COLO829 (cell line): ENCODE measurements around the gene WDPCP.
"Not testable (repeated sequence)": the region's sequence is repeated elsewhere in the genome, so short reads cannot be mapped to it uniquely, and the experiment has no call there.

Experiments used
- DNase-seq: peaks from one replicate; pipeline ENCODE4 v3.0.0; 2012; ENCODE audit warnings: low spot score

Gene WDPCP

GRCh38 chr2:63539416-63540162 is 48.7 kb downstream of the WDPCP start:
- DNase-seq = no peak

- DNase-seq = no peak
Observed at GRCh38 chr2:63538390-63538789, 49.9 kb downstream of the WDPCP start.

- no peak for DNase-seq
Observed at GRCh38 chr2:63537306-63537705, 51.0 kb downstream of the WDPCP start.

GRCh38 chr2:63530704-63531279 is 57.5 kb downstream of the WDPCP start:
- DNase-seq = no peak

- no peak for DNase-seq
Observed at GRCh38 chr2:63525905-63526304, 62.4 kb downstream of the WDPCP start.

- DNase-seq = no peak
Observed at GRCh38 chr2:63522950-63523349, 65.3 kb downstream of the WDPCP start.

GRCh38 chr2:63520793-63521192 is 67.5 kb downstream of the WDPCP start:
- no peak for DNase-seq

GRCh38 chr2:63514781-63515180 is 73.5 kb downstream of the WDPCP start:
- no peak for DNase-seq

- no peak for DNase-seq
Observed at GRCh38 chr2:63514237-63514716, 74.0 kb downstream of the WDPCP start.

- DNase-seq = no peak
Observed at GRCh38 chr2:63506320-63506719, 82.0 kb downstream of the WDPCP start.

- DNase-seq = no peak
Observed at GRCh38 chr2:63503818-63504217, 84.5 kb downstream of the WDPCP start.

GRCh38 chr2:63500398-63500797 is 87.9 kb downstream of the WDPCP start:
- no peak for DNase-seq

GRCh38 chr2:63497576-63497975 is 90.7 kb downstream of the WDPCP start:
- peak; percentile 28 for DNase-seq

- no peak for DNase-seq
Observed at GRCh38 chr2:63494968-63495367, 93.3 kb downstream of the WDPCP start.

- DNase-seq = no peak
Observed at GRCh38 chr2:63494100-63494499, 94.2 kb downstream of the WDPCP start.

GRCh38 chr2:63488118-63488713 is 100.1 kb downstream of the WDPCP start:
- peak; percentile 33 for DNase-seq

- no peak for DNase-seq
Observed at GRCh38 chr2:63486861-63487290, 101.4 kb downstream of the WDPCP start.

- DNase-seq = no peak
Observed at GRCh38 chr2:63484901-63485300, 103.4 kb downstream of the WDPCP start.

- no peak for DNase-seq
Observed at GRCh38 chr2:63484481-63484880, 103.8 kb downstream of the WDPCP start.

- DNase-seq = no peak
Observed at GRCh38 chr2:63477686-63478085, 110.6 kb downstream of the WDPCP start.

GRCh38 chr2:63469313-63469712 is 119.0 kb downstream of the WDPCP start:
- not testable (repeated sequence) for DNase-seq

GRCh38 chr2:63465633-63466032 is 122.6 kb downstream of the WDPCP start:
- DNase-seq = no peak

GRCh38 chr2:63463142-63463541 is 125.1 kb downstream of the WDPCP start:
- no peak for DNase-seq
